GM19328 (cell line): ENCODE data around the gene PPT2.

Source experiments
- ATAC-seq: cut with Tn5 transposase; IDR thresholded peaks from one replicate; pipeline ENCODE4 v1.9.1; 2021; ENCODE audit warnings: mild to moderate bottlenecking, moderate library complexity; ENCODE audit not compliant: unreplicated experiment

PPT2 gene

DNA sequence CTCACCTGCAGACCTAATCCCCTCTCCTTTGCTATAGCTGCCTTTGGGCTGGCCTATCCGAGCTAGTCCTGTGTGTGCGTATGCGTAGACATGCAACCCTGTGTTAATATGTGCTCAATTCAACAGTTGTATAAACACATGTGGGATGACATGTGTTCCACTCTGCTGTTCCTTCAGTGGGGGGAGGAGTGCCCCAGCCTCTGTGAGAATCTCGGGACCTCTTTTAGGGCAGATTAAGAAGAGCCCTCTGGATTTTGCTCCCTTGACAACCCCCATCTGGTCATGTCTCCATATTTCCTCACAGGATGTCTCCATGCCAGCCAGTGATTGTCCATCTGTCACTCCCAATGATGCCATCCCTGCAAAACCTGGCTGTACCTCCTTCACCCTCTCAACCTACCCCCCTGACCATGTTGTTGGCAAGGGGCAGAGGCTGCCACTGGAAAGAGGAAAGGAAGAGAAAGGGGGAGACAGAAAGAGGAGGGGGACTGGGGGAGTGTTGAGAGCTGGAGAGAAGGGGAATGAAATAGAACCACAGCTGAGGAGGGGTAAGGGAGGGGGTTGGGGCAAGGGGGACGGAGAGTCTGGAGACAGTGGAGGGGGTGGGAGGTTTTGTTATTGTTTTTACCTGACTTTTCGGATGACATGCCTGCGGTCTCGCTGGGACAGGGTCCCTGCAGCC lies 2.6 kb upstream of the PPT2 start:
- ATAC-seq = no peak

DNA sequence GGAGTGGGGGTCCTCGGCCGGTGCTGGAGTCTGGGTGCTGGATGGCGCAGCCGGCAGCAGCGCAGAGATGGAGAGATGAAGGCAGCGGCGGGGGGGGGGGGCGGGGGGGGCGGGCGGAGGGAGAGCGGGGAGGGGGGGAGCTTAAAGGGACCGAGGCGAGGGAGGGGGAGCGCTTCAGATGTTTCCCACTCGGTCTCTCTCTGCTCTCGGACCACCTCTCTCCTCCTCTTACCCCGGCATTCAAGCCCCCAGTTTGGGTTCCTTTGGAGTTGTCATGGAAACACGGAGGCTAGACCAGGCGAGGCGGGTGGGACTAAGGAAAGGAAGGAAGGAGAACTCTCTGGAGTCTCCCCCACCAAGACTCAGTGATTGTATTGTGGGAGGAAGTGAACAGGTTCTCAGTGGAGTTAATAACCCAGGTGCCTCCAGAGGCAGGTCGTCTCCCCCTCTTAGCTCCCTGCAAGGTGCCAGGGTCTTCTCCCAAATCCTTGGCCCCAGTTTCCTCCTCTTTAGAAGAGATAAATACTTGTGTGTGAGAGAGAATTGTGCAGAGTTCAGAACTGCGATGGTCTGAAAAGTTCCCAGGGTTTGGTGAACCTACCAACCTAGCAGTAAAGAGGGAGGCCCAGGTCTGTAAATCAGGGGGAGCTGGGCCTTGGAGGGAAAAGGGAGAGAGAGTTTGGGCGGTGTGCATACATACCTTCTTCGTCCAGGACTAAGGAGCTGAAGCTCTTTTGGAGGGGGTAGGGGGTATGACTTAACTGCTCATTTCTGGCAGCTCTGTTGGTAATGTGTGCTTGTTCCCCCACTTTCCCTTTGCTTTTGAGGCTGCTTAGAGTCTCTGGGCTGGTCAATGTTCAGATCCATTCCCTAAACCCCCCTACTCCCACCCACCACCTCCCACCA lies 1.8 kb upstream of the PPT2 start, which contains the start of gene PRRT1:
TSS of gene PRRT1 (minus strand) at position 77 of the 906 bp plus-strand sequence. CDS start 112 bp downstream, outside the sequence.
- no peak for ATAC-seq

DNA sequence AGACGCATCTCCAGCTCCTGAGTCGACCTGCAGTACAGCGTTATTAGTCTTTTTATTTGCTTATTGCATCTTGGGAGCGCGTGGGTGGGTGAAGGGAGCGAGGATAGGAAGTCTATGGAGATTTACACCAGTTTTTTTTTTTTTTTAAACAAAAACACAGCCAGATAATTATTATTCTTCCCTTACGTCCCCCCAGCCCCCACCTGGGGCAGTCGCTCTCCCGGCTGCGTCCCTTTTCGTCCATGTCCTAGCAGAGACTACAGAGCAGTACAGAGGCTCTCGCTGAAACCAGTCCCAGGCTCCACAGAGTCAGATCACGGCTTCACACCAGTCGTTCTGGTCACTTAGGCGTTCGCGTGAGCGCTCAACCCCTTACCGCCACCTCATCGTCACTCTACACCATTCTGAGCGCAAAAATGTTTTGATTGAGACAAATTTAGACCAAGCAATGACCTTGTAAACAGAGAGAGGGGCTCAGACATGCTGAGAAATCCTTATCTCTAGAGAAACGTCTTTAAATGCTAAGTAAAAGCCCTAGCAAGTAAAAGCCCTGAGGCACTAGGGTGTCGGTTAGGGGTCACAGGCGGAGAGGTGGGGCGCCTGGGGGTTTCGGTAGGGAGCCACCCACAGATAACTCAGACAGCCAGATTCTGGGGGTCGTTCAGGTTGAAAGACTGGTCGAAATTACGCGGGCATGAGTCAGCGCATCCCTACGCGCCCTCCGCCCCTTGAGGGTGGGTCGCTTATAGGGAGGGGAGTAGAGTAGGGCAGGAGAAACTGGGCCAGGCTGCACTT lies 975 bp upstream of the PPT2 start:
- ATAC-seq = no peak

DNA sequence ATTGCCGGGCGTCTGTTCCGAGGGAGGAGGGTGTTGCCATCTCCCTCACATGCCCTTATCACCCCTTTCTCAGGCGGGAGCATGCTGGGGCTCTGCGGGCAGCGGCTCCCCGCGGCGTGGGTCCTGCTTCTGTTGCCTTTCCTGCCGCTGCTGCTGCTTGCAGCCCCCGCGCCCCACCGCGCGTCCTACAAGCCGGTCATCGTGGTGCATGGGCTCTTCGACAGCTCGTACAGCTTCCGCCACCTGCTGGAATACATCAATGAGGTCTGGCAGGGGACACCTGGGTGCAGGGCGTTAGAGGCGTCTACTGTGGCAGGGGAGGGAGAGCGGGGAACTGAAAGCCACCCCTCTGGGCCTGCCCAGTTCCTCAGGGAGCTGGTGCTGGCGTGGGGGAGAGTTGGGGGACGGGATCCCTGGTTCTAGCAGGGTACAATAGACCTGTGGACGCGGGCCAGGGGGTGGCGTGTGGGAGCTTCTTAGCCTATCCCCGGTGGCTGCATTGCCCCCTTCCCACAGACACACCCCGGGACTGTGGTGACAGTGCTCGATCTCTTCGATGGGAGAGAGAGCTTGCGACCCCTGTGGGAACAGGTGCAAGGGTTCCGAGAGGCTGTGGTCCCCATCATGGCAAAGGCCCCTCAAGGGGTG lies 697 bp downstream of the PPT2 start:
- no peak for ATAC-seq

DNA sequence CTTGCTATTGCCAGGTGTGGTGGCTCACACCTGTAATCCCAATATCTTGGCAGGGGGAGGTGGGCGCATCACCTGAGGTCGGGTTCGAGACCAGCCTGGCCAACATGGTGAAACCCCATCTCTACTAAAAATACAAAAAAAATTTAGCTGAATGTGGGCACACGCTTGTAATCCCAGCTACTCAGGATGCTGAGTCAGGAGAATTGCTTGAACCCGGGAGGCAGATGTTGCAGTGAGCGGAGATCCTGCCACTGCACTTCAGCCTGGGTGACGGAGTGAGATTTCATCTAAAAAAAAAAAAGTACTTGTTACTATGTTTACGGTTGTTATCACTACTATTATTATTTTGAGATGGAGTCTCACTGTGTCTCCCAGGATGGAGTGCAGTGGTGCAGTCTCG lies 3.0 kb downstream of the PPT2 start:
- ATAC-seq = no peak

DNA sequence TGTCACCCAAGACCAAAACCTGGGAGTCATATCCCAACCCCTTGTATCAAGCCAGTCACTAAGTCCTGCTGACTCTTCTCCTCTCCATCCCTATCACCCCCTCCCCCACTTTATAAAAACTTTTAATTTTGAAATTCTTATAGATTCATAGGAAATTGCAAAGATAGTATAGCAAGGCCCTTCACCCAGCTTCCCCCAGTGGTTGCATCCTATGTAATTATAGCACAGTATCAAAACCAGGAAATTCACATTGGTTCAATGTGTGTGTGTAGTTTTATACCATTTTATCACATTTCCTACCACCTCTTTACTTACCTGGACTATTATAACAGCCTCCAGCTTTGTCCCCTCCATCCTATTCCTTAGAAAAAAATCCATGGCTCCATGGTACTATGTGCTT lies 4.1 kb downstream of the PPT2 start:
- ATAC-seq = no peak

DNA sequence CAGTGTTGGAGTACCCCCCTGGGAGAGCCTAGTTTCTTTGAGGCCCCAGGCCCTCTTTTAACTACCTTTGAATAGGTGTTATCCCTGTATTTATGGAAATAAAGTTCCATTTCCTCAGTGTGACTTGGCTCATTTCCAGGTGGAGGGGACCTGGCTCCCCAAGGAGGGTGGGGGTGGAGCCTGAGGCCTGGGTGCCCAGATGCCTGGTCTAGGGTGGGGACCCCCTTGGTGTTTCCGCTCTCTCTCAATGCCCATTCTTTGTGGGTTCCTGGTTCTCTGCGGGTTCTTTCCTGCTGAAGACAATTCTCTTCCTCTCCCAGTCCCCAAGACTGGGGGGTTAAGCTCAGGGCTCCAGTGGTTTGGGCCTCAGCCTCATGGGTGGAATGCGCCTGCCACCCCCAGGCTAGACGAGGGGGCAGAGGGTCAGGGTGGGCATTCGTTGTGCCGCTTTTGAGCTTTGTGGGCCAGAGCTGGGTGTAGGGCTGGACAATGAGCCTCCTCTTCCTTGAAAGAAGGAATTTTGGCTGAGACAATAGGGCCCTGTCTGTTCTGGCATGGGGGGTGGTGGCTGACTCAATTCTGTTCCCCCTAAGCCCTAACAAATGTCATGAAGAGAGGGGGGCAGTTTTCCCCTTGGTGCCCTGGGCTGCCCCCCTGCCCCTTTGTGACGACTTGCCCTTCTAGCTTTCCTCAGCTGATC lies 9.8 kb downstream of the PPT2 start:
- no peak for ATAC-seq

DNA sequence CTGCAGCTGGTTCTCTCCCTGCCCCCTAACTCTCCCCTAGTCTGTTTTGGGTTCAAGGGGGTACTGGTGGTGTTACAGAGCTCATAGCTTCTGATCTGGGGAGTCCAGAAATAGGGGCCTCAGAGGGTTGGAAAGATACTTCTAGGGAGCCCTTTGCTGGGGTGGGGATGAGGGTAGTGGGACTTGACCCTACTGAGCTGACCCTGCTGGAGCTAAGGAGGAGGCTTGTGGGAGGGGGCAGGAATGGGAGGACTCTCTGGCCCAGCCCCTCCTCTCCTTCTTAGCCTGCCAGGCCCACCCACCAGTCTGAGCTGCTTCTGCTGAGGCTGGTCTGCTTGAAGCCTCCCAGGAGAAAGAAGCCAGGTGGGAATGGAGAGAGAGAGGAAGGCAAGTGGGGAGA lies 10.4 kb downstream of the PPT2 start, which contains the start of gene EGFL8:
TSS of gene EGFL8 (plus strand) at position 301 of the 400 bp plus-strand sequence. CDS start 1,571 bp downstream, outside the sequence.
- no peak for ATAC-seq

DNA sequence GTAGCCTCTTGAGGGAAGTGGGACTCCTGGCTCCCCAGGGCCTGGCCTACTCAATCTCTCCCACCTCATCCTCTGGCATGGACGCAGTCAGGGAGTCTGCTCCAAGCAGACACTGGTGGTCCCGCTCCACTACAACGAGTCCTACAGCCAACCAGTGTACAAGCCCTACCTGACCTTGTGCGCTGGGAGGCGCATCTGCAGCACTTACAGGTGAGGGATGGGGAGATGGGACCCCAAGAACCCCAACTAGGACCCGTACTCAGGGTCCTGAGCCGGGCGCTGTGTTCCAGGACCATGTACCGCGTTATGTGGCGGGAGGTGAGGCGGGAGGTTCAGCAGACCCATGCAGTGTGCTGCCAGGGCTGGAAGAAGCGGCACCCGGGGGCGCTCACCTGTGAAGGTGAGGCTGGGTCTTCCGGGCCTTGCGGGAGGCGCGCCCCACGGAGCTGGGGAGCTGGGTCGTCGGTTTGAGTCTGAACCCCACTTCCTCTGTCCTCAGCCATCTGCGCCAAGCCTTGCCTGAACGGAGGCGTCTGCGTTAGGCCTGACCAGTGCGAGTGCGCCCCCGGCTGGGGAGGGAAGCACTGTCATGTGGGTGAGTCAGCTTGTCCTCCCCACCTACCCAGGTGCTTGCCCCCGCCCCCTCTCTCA lies 12.6 kb downstream of the PPT2 start:
- no peak for ATAC-seq

DNA sequence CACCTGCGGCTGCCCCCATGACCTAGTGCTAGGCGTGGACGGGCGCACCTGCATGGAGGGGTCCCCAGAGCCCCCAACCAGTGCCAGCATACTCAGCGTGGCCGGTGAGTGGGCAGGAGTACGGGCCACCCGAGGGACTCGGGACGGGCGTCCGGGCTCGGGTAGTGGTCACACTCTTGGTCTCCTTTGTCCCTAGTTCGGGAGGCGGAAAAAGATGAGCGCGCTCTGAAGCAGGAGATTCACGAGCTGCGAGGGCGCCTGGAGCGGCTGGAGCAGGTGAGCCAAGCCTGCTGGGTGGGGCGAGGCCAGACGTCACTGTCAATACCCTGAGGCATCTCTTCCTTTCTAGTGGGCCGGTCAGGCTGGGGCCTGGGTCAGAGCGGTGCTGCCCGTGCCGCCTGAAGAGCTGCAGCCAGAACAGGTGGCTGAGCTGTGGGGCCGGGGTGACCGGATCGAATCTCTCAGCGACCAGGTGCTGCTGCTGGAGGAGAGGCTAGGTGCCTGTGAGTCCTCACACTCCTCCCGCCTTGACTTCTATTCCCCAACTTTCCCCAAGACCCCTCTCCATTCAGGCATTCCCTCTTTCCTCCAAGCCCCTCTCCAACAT lies 13.3 kb downstream of the PPT2 start:
- no peak for ATAC-seq

DNA sequence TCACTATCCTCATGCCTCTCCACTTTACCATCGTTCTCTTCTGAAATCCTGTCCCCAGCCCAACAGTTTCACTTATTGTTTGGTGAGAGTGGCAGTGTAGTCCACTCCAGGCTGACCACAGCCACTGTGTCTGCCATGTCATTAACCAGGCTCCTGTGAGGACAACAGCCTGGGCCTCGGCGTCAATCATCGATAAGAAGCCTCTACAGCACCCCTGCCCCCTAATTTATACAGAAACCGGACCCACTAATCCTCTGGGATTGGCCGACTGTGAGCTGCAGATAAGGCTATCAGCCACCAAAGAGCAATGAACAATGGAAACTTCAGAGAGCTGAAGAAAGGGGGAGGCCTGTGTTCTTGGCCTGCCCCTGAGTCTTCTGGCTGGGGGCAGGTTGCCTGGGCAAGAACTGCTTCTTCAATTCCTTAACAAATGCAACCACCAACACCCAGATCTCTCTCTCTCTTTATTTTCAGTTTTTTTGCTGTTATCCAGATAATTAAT lies 13.9 kb downstream of the PPT2 start:
- ATAC-seq = no peak

DNA sequence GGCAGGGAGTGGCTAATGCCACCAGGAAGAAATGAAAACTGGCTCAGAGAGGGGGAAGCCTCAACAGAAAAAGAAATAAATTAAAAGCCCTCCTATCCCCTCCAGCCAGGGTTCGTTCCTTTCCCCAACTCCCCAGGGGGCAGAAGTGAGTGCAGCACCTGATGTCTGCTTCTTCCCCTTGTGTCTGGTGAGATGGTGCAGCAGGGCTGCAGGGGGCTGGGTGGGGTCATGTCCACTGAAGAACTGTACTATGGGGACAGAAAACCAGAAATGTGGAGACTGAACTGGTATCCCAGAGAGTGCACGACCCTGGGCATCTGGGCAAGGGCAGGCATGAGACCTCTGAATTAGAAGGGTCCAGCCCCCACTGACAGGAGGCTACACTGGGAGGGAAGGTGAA lies 14.4 kb downstream of the PPT2 start:
- ATAC-seq = no peak

DNA sequence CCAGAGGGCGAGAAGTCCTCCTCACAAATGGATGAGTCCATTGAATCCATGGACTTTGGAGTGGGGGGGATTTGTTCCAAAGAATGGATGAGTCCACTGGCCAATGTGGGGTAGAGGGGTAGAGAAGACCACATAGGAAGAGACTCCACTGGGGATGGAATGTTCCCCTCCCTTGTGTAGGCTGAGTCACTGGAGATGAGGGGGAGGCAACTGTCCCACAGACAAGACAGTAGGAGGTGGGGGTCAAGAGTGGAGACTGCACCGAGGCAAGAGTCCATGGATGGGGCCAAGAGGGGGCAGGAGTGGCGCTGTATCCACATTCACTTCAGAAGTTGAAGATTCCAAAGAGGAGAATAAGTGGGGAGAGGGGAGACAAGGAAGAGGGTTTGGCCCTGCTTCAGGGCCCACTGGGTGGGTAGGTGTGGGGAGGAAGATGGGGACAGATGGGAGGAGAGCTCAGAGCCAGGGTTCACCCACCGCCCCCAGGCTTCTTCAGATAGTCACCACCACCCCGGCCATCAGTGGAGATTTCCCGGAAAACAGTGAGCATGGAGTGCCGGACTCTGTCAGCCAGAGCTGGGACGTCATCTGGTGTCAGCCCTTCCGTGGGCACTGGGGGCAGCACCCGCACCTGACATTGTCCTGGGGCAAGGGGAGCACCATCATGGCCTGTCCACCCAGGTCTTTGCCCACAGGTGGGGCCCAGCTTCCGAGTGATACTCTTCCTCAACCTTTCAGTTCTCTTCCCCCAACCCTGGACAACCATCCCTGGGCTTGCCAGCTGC lies 15.1 kb downstream of the PPT2 start:
- no peak for ATAC-seq

DNA sequence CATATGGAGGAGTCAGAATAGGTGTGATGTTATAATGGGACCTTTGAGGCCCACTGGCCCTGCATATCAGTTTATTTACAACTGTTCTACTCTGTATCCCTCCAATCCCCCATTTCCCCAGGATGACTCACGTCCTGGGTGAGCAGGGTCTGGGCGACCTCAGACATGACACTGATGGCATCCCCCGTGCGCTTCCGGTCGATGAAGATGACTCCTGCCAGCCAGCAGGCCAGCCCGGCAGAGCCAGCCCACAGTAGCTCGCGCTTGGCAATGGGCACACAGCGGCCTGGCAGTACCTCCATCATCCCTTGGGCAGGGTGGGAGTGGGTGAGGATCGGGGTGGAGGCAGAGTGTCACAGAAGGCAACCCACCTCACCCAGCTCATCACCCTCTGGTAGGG lies 16.4 kb downstream of the PPT2 start:
- no peak for ATAC-seq

DNA sequence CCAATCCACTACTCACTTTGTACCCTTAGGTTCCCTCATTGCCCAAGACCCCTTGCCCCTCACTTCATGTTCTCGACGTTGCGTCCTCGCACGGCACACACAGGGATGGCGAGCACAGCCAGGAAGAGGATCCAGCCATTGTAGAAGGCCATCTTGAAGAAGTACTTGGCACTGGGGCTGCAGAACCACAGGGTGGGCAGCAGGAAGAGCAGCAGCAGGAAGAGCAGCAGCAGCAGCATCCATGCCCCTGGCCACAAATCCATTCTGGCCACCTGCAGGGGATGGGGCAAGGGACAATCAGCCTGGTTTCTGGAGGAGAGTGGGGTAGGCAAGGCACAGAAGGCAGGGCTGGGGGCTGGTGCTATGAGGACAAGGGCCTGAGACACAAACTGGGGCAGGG lies 17.3 kb downstream of the PPT2 start:
- ATAC-seq = no peak

DNA sequence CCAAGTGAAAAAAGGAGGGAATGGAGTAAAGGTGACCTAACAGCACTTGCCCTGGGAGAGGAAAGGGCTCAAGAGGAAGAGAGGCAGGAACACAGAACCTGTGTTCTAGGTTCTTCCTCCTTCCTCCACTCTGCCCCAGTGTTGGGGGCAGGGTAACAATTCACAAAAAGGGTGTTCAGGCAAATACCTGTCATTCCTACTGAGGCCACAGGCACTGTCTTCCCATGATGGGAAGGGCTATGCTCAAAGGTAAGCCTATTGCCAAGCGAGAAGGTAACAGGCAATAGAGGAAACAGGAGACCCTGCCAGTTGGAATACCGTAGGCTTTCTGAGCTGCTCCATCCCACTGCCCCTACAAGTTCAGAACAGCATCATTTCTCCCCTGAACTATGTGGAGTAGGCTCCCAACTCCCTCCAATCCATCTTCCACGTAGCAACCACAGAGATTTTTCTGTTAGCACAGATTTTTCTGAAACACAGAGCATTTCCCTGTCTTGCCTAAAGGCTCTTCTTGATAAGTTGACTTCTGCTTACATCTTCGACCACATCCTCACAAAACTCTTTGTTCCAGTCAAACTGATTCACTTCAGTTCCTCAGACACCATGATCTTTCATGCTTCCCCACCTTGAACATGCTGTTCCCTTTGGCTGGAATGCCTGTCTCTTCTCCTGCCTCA lies 19.2 kb downstream of the PPT2 start:
- ATAC-seq = no peak

DNA sequence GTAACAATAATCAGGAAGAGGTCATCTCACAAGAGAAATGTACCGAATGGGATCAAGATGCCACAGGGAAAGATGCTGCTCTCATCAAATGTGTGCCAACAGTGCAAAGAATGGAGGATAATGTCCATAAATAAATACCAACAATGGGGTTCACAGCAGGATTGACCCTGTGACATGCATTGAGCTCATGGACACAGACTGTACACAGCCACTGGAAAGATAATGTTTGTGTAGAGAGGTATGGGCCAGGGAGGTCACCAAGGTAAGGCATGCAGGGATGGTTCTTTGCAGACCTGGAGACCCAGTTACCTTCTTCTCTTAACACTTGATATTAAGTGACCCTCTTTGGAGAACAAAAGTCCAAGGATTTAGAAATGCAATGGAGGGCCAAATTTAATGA lies 20.5 kb downstream of the PPT2 start:
- no peak for ATAC-seq

DNA sequence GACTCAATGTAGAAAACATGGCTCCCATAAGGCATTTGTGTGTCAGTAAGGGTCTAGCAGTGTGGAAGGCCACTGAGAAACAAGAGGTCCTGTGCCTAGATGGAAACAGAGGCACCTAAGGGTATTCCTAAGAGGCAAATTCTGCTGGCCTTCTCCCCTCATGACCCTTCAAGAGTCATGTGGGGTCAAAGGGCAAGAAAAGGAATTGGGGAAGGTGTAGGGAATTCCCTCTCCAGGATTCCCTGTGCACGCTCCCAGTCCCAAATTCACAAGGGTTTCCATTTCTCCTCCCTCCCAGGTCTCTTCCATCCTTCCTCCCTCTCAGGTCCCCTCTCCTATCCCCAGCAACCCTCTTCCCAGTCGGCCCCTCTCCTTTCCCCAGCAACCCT lies 21.4 kb downstream of the PPT2 start:
- no peak for ATAC-seq
